Subcutaneous abdominal adipose tissue (tissue), 5 donors: Measurements from ENCODE around the gene FBXO2.
"Not testable (repeated sequence)": the region's sequence is repeated elsewhere in the genome, so short reads cannot be mapped to it uniquely, and the experiment has no call there.

ENCODE experiments used
- H3K27ac ChIP-seq: one replicate; pipeline ENCODE4 v1.7.0; 2013; ENCODE audit warnings: low read depth, mild to moderate bottlenecking, inconsistent platforms, low read length, moderate library complexity
- H3K27me3 ChIP-seq, 5 donors: one replicate each; pipeline ENCODE4 v1.7.0; 2013; ENCODE audit warnings: low read length in 5 of 5, inconsistent platforms in 1 of 5; ENCODE audit not compliant: control insufficient read depth in 5 of 5, insufficient read depth in 4 of 5
- H3K36me3 ChIP-seq, 5 donors: one replicate each; pipeline ENCODE4 v1.7.0; 2013; ENCODE audit warnings: low read length in 5 of 5; ENCODE audit not compliant: control insufficient read depth in 5 of 5, insufficient read depth in 5 of 5
- H3K4me1 ChIP-seq, 5 donors: one replicate each; pipeline ENCODE4 v1.7.0; 2013; ENCODE audit warnings: low read length in 5 of 5, mild to moderate bottlenecking in 3 of 5, moderate library complexity in 1 of 5; ENCODE audit not compliant: control insufficient read depth in 5 of 5, insufficient read depth in 5 of 5
- H3K4me3 ChIP-seq, 5 donors: one replicate each; pipeline ENCODE4 v1.7.0; 2013; ENCODE audit warnings: low read length in 5 of 5, low read depth in 1 of 5
- H3K9ac ChIP-seq, 5 donors: one replicate each; pipeline ENCODE4 v1.7.0; 2013; ENCODE audit warnings: low read length in 5 of 5, mild to moderate bottlenecking in 4 of 5, moderate library complexity in 3 of 5
- H3K9me3 ChIP-seq, 5 donors: one replicate each; pipeline ENCODE4 v1.7.0; 2013; ENCODE audit warnings: low read length in 5 of 5; ENCODE audit not compliant: control insufficient read depth in 5 of 5
- donor health status: healthy.
- donor health status: healthy.
- donor health status: healthy.
- donor health status: healthy.
- donor health status: healthy.

FBXO2 gene

GRCh38 chr1:11648039-11648438 lies 6.2 kb downstream of the FBXO2 start:
- Histone ChIP-seq H3K27ac (no peak overlapping the region), H3K4me3 (no peak overlapping the region), H3K27me3 (peaks cover 18 to 29% (median 26%) of the 10 kb centered on the region in 5 donors), H3K9ac (no peak overlapping the region), H3K4me1 (peaks cover 0 to 20% (median 11%) of the 10 kb centered on the region in 5 donors), H3K36me3 (no peaks in the 10 kb centered on the region), H3K9me3 (no peaks in the 10 kb centered on the region)

- Histone ChIP-seq H3K9me3 (no peaks in the 10 kb centered on the region), H3K36me3 (no peaks in the 10 kb centered on the region), H3K27me3 (peaks cover 18 to 29% (median 26%) of the 10 kb centered on the region in 5 donors), H3K4me3 (no peak overlapping the region), H3K9ac (no peak overlapping the region), H3K27ac (no peak overlapping the region), H3K4me1 (peaks cover 0 to 20% (median 11%) of the 10 kb centered on the region in 5 donors)
Measured at GRCh38 chr1:11647333-11647732, 6.9 kb downstream of the FBXO2 start.

- Histone ChIP-seq H3K27me3 (peaks cover 18 to 30% (median 27%) of the 10 kb centered on the region in 5 donors), H3K36me3 (no peaks in the 10 kb centered on the region), H3K9ac (no peak overlapping the region), H3K9me3 (no peaks in the 10 kb centered on the region), H3K27ac (no peak overlapping the region), H3K4me1 (peaks cover 0 to 21% (median 11%) of the 10 kb centered on the region in 5 donors), H3K4me3 (no peak overlapping the region)
Measured at GRCh38 chr1:11646317-11646716, 7.9 kb downstream of the FBXO2 start.

- no peak overlapping the region for H3K9ac ChIP-seq
- H3K9me3 ChIP-seq: no peaks in the 10 kb centered on the region
- peaks cover 12 to 31% (median 23%) of the 10 kb centered on the region in 5 donors for H3K27me3 ChIP-seq
- no peak overlapping the region for H3K27ac ChIP-seq
- peaks cover 0 to 23% (median 15%) of the 10 kb centered on the region in 5 donors for H3K4me1 ChIP-seq
- H3K36me3 ChIP-seq: no peaks in the 10 kb centered on the region
- H3K4me3 ChIP-seq: no peak overlapping the region
Measured at GRCh38 chr1:11645670-11646265, 8.5 kb downstream of the FBXO2 start.

GRCh38 chr1:11645270-11645669 lies 9.0 kb downstream of the FBXO2 start:
- H3K36me3 ChIP-seq: no peaks in the 10 kb centered on the region
- no peaks in the 10 kb centered on the region for H3K9me3 ChIP-seq
- no peak overlapping the region for H3K27ac ChIP-seq
- H3K9ac ChIP-seq: no peak overlapping the region
- peaks cover 0 to 23% (median 14%) of the 10 kb centered on the region in 5 donors for H3K4me1 ChIP-seq
- peaks cover 11 to 33% (median 19%) of the 10 kb centered on the region in 5 donors for H3K27me3 ChIP-seq
- H3K4me3 ChIP-seq: no peak overlapping the region

GRCh38 chr1:11643782-11644181 lies 10.4 kb downstream of the FBXO2 start:
- no peaks in the 10 kb centered on the region for H3K9me3 ChIP-seq
- H3K4me1 ChIP-seq: peaks cover 0 to 21% (median 7%) of the 10 kb centered on the region in 5 donors
- H3K27me3 ChIP-seq: peaks cover 0 to 25% (median 14%) of the 10 kb centered on the region in 5 donors
- no peaks in the 10 kb centered on the region for H3K36me3 ChIP-seq
- no peak overlapping the region for H3K4me3 ChIP-seq
- H3K9ac ChIP-seq: no peak overlapping the region
- H3K27ac ChIP-seq: no peak overlapping the region

GRCh38 chr1:11642418-11643017 lies 11.7 kb downstream of the FBXO2 start:
- not testable (repeated sequence) for H3K9me3 ChIP-seq, H3K27ac ChIP-seq, H3K36me3 ChIP-seq, H3K9ac ChIP-seq, H3K4me3 ChIP-seq
- Histone ChIP-seq H3K27me3 (peaks cover 5 to 14% (median 10%) of the 10 kb centered on the region in 5 donors), H3K4me1 (peaks cover 0 to 16% (median 0%) of the 10 kb centered on the region in 5 donors)

- H3K36me3 ChIP-seq: no peaks in the 10 kb centered on the region
- H3K9ac ChIP-seq: no peak overlapping the region
- no peak overlapping the region for H3K4me3 ChIP-seq
- peaks cover 0 to 16% (median 0%) of the 10 kb centered on the region in 5 donors for H3K4me1 ChIP-seq
- no peaks in the 10 kb centered on the region for H3K9me3 ChIP-seq
- peaks cover 4 to 18% (median 15%) of the 10 kb centered on the region in 5 donors for H3K27me3 ChIP-seq
- no peak overlapping the region for H3K27ac ChIP-seq
Measured at GRCh38 chr1:11641776-11642305, 12.4 kb downstream of the FBXO2 start.

GRCh38 chr1:11640944-11641343 lies 13.3 kb downstream of the FBXO2 start:
- H3K4me3 ChIP-seq: no peak overlapping the region
- no peaks in the 10 kb centered on the region for H3K9me3 ChIP-seq
- no peak overlapping the region for H3K27ac ChIP-seq
- no peak overlapping the region for H3K9ac ChIP-seq
- H3K4me1 ChIP-seq: peaks cover 0 to 16% (median 0%) of the 10 kb centered on the region in 5 donors
- no peaks in the 10 kb centered on the region for H3K36me3 ChIP-seq
- peaks cover 5 to 17% (median 13%) of the 10 kb centered on the region in 5 donors for H3K27me3 ChIP-seq

- Histone ChIP-seq H3K36me3 (no peaks in the 10 kb centered on the region), H3K4me1 (peaks cover 0 to 16% (median 0%) of the 10 kb centered on the region in 5 donors), H3K4me3 (no peak overlapping the region), H3K9ac (no peak overlapping the region), H3K9me3 (no peaks in the 10 kb centered on the region), H3K27ac (no peak overlapping the region), H3K27me3 (peaks cover 5 to 18% (median 13%) of the 10 kb centered on the region in 5 donors)
Measured at GRCh38 chr1:11640101-11640500, 14.1 kb downstream of the FBXO2 start.
